Measurements from ENCODE around the gene SAPCD2. TPM values are rescaled to one million over a fixed set of nuclear protein-coding genes. Genes with fewer than 3 reads are reported as not detected.

The SAPCD2 gene
- total RNA-seq, 1 experiment from 2014 or later, result 41.1 TPM

DNA sequence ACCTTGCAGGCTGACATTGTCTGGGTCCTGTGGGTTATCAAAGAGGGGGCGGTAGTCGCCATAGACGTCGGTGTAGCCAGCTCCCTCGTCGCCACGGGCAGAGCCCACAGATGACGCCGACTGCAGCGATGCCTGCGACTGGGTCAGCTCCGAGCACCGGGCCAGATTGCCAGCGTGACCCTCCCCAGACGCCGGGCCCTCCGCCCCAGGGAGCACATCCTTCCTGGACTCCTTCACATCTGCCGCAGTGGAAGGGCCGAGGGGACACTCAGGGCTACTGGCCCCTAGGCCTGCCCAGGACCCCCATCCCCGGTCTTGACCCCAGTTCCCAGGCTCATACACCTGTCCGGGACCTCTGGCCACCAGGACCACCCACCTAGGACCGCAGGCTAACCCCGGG is 56.2 kb downstream of the SAPCD2 start:
- DNase-seq, result no peak
- Mint-ChIP-seq H3K9me3 (ENCODE audit: low read depth, unreplicated experiment) (no peaks in the 10 kb centered on the region), H3K27ac (ENCODE audit: unreplicated experiment) (no peak overlapping the region), H3K4me3 (ENCODE audit: low read depth, unreplicated experiment) (no peak overlapping the region), H3K27me3 (ENCODE audit: unreplicated experiment) (no peaks in the 10 kb centered on the region), H3K4me1 (ENCODE audit: low read depth, unreplicated experiment) (no peaks in the 10 kb centered on the region), H3K36me3 (ENCODE audit: insufficient read depth, unreplicated experiment) (peaks cover 15% of the 10 kb centered on the region)
- CTCF ChIA-PET, result no interaction called here
- TF ChIP-seq, protein P1, sequence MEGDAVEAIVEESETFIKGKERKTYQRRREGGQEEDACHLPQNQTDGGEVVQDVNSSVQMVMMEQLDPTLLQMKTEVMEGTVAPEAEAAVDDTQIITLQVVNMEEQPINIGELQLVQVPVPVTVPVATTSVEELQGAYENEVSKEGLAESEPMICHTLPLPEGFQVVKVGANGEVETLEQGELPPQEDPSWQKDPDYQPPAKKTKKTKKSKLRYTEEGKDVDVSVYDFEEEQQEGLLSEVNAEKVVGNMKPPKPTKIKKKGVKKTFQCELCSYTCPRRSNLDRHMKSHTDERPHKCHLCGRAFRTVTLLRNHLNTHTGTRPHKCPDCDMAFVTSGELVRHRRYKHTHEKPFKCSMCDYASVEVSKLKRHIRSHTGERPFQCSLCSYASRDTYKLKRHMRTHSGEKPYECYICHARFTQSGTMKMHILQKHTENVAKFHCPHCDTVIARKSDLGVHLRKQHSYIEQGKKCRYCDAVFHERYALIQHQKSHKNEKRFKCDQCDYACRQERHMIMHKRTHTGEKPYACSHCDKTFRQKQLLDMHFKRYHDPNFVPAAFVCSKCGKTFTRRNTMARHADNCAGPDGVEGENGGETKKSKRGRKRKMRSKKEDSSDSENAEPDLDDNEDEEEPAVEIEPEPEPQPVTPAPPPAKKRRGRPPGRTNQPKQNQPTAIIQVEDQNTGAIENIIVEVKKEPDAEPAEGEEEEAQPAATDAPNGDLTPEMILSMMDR (IDR thresholded peaks at IDR 0.05; ENCODE audit: unreplicated experiment), result no peak
- no TSS peak for BruUV-seq (replicated peaks)
- intact Hi-C loops (cut with micrococcal nuclease; ENCODE audit: unreplicated experiment), result no loop called here

DNA sequence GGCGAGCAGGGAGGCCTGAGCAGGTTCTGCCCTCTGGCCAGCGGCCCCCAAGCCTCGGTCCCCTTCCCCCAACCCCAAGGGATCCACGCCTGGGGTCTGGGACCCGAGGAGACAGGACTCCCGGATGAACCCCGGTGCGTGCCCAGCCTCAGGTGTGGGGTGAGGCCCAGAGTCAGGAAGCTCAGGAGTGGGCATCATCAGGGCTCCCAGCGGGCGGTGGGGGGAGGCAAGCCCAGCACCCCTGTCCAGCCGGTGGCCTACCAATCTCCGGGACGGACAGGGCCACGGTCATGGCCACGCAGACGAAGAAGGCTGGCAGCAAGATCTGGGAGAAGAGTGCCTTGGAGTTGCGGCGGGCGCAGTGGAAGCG is 56.8 kb downstream of the SAPCD2 start:
- no peak for DNase-seq
- TF ChIP-seq, protein P1 (IDR thresholded peaks at IDR 0.05; ENCODE audit: unreplicated experiment), result no peak
- Mint-ChIP-seq H3K27me3 (ENCODE audit: unreplicated experiment) (no peaks in the 10 kb centered on the region), H3K27ac (ENCODE audit: unreplicated experiment) (no peak overlapping the region), H3K4me3 (ENCODE audit: low read depth, unreplicated experiment) (no peak overlapping the region), H3K9me3 (ENCODE audit: low read depth, unreplicated experiment) (no peaks in the 10 kb centered on the region), H3K36me3 (ENCODE audit: insufficient read depth, unreplicated experiment) (peaks cover 14% of the 10 kb centered on the region), H3K4me1 (ENCODE audit: low read depth, unreplicated experiment) (no peaks in the 10 kb centered on the region)
- CTCF ChIA-PET, result no interaction called here
- intact Hi-C loops (cut with micrococcal nuclease; ENCODE audit: unreplicated experiment), result no loop called here
- BruUV-seq (replicated peaks), result no TSS peak

DNA sequence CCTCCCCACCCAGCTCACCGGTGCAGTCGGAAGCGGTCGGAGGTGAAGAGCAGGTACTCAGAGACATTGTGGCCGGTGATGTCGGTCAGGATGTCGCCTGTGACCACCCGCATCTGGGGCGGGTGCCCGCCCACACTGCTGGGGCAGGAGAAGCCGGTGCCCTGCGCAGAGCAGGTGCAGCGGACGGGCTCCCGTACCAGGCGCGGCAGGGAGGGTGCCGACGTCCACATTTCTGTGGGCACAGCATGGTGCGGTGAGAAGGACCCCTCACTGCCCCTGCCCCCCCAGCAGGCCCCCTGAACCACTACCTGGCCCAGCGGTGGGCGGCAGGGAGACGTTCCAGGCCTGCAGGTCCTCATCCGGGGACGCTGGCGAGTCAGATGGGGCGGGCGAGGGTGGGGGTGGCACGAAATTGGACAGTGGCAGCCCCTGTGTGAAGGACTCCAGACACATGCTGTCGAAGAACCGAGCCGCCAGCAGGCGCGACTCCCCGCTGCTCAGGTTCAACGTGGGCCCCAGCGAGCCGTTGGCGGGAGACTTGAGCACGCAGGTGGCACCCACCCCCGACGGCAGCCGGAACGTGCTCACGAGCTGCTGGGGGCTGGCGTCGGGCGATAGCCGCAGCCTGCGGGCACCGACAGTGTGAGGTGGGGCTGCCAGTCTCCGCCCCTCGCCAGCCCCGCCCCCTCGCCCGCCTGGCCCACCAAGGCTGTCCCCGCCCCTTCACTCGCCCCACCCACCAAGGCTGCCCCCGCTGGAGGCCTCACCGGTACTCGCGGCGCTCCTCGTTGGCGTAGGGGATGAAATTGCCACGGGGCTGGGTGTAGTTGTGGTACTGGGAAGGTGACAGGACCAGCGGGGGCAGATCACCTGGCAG is 57.4 kb downstream of the SAPCD2 start:
- no peak for DNase-seq
- H3K9me3 Mint-ChIP-seq (ENCODE audit: low read depth, unreplicated experiment), result no peaks in the 10 kb centered on the region
- BruUV-seq (replicated peaks), result no TSS peak
- CTCF ChIA-PET, result no interaction called here
- no peaks in the 10 kb centered on the region for H3K27me3 Mint-ChIP-seq (ENCODE audit: unreplicated experiment)
- no peak overlapping the region for H3K4me3 Mint-ChIP-seq (ENCODE audit: low read depth, unreplicated experiment)
- TF ChIP-seq, protein P1 (IDR thresholded peaks at IDR 0.05; ENCODE audit: unreplicated experiment), result no peak
- H3K4me1 Mint-ChIP-seq (ENCODE audit: low read depth, unreplicated experiment), result no peaks in the 10 kb centered on the region
- no peak overlapping the region for H3K27ac Mint-ChIP-seq (ENCODE audit: unreplicated experiment)
- intact Hi-C loops (cut with micrococcal nuclease; ENCODE audit: unreplicated experiment), result no loop called here
- peaks cover 14% of the 10 kb centered on the region for H3K36me3 Mint-ChIP-seq (ENCODE audit: insufficient read depth, unreplicated experiment)

Other genes with a start within 250 kb of the SAPCD2 start
- gene AJM1, start 228.1 kb downstream of the SAPCD2 start, total RNA-seq (2022), result 2.9 and 3.2 TPM in 2 replicates
- gene PHPT1, start 221.1 kb downstream of the SAPCD2 start, total RNA-seq (2022), result 44.1 and 48.7 TPM in 2 replicates
- gene MAMDC4, start 218.2 kb downstream of the SAPCD2 start, total RNA-seq (2022), result 3.1 and 3.6 TPM in 2 replicates
- 233 and 238 TPM in 2 replicates for gene EDF1, start 204.2 kb downstream of the SAPCD2 start, total RNA-seq (2022)
- gene TRAF2, start 184.0 kb downstream of the SAPCD2 start, total RNA-seq (2022), result 47.8 and 50.5 TPM in 2 replicates
- 49.9 and 50.8 TPM in 2 replicates for gene FBXW5, start 125.8 kb downstream of the SAPCD2 start, total RNA-seq (2022)
- 3.9 and 4.0 TPM in 2 replicates for gene C8G, start 125.3 kb downstream of the SAPCD2 start, total RNA-seq (2022)
- 3.8 and 3.9 TPM in 2 replicates for gene LCN12, start 118.3 kb downstream of the SAPCD2 start, total RNA-seq (2022)
- not detected in 2 replicates for gene PTGDS, start 93.1 kb downstream of the SAPCD2 start, total RNA-seq (2022)
- gene LCNL1, start 87.6 kb downstream of the SAPCD2 start, total RNA-seq (2022), result 0.22 TPM in 1 of 2 replicates, not detected in the other
- gene PAXX, start 78.1 kb downstream of the SAPCD2 start, total RNA-seq (2022), result 38.3 and 43.7 TPM in 2 replicates
- gene CLIC3, start 74.0 kb downstream of the SAPCD2 start, total RNA-seq (2022), result 0.35 and 0.91 TPM in 2 replicates
- 47.6 and 50.7 TPM in 2 replicates for gene ABCA2, start 42.3 kb downstream of the SAPCD2 start, total RNA-seq (2022)
- not detected in 2 replicates for gene FUT7, start 38.5 kb downstream of the SAPCD2 start, total RNA-seq (2022)
- gene NPDC1, start 24.4 kb downstream of the SAPCD2 start, total RNA-seq (2022), result 65.2 and 78.6 TPM in 2 replicates
- 3.8 and 5.8 TPM in 2 replicates for gene ENTPD2, start 16.5 kb downstream of the SAPCD2 start, total RNA-seq (2022)
- gene UAP1L1, start 7.0 kb upstream of the SAPCD2 start, total RNA-seq (2022), result 9.1 and 10.8 TPM in 2 replicates
- gene MAN1B1, start 16.4 kb upstream of the SAPCD2 start, total RNA-seq (2022), result 61.4 and 65.6 TPM in 2 replicates
- 51.6 and 76.8 TPM in 2 replicates for gene DPP7, start 44.2 kb upstream of the SAPCD2 start, total RNA-seq (2022)
- gene GRIN1, start 68.6 kb upstream of the SAPCD2 start, total RNA-seq (2022), result 0.24 and 0.54 TPM in 2 replicates
- 0.52 and 0.98 TPM in 2 replicates for gene LRRC26, start 99.5 kb upstream of the SAPCD2 start, total RNA-seq (2022)
- not detected in 2 replicates for gene TMEM210, start 101.5 kb upstream of the SAPCD2 start, total RNA-seq (2022)
- 49.4 and 51.4 TPM in 2 replicates for gene ANAPC2, start 118.0 kb upstream of the SAPCD2 start, total RNA-seq (2022)
- gene SSNA1, start 118.1 kb upstream of the SAPCD2 start, total RNA-seq (2022), result 41.9 and 44.1 TPM in 2 replicates
- 18.3 and 20.3 TPM in 2 replicates for gene TPRN, start 130.2 kb upstream of the SAPCD2 start, total RNA-seq (2022)
- gene TMEM203, start 135.1 kb upstream of the SAPCD2 start, total RNA-seq (2022), result 25.4 and 28.8 TPM in 2 replicates
- 26.4 and 27.7 TPM in 2 replicates for gene NDOR1, start 135.1 kb upstream of the SAPCD2 start, total RNA-seq (2022)
- gene RNF208, start 151.7 kb upstream of the SAPCD2 start, total RNA-seq (2022), result 10.1 and 14.2 TPM in 2 replicates
- gene CYSRT1, start 154.6 kb upstream of the SAPCD2 start, total RNA-seq (2022), result 3.0 and 3.6 TPM in 2 replicates
- 1.6 and 1.7 TPM in 2 replicates for gene RNF224, start 156.9 kb upstream of the SAPCD2 start, total RNA-seq (2022)
- gene SLC34A3, start 160.3 kb upstream of the SAPCD2 start, total RNA-seq (2022), result 0.26 and 0.34 TPM in 2 replicates
- gene TUBB4B, start 170.7 kb upstream of the SAPCD2 start, total RNA-seq (2022), result 360 and 383 TPM in 2 replicates
- gene STPG3, start 180.7 kb upstream of the SAPCD2 start, total RNA-seq (2022), result not detected in 2 replicates
- 41.8 and 43.5 TPM in 2 replicates for gene NELFB, start 184.8 kb upstream of the SAPCD2 start, total RNA-seq (2022)
- 51.8 and 60.2 TPM in 2 replicates for gene TOR4A, start 207.2 kb upstream of the SAPCD2 start, total RNA-seq (2022)
- gene NRARP, start 231.7 kb upstream of the SAPCD2 start, total RNA-seq (2022), result 32.6 and 32.9 TPM in 2 replicates